ENCODE results near the gene SYTL4.

Gene SYTL4

DNA sequence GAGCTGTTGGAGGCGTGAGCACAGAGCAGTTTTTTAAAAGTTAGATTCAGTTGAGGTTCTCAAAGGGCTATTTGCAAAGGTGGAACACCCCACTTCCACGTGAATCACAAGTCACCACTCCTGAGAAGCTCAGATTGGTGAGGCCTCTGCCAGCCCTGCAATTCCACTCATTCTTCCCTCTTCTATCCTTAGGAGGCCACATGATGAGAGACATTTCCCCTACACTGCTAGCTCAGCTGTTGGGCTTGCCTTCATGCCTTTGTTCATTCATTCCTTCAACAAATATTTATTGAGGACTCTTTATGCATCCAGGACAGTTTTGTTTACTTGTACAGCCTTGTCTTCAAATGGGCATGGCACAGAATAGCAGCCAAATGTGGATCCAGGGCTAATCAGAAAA, 84.2 kb downstream of the SYTL4 start:
- no peak for DNase-seq (ENCODE audit: low read depth)

DNA sequence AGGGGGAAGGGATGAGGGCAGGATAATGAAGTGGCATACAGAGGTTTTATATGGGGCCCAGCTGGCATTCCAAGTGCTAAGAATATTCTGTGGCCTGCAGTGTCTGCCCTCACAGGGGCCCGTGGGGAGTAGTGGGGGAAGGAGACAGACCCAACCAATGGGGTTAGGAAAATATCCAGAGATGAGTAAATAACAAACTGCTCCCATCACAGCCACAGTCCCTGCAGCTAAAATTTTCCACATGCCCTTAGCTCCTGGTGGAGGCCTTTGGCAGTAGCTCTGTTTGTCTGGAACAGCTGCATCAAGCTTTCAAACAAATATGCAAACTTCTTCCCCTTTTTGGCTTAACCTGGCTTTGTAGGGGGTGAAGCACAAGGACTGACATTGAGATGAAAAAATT, 84.8 kb downstream of the SYTL4 start:
- no peak for DNase-seq (ENCODE audit: low read depth)

DNA sequence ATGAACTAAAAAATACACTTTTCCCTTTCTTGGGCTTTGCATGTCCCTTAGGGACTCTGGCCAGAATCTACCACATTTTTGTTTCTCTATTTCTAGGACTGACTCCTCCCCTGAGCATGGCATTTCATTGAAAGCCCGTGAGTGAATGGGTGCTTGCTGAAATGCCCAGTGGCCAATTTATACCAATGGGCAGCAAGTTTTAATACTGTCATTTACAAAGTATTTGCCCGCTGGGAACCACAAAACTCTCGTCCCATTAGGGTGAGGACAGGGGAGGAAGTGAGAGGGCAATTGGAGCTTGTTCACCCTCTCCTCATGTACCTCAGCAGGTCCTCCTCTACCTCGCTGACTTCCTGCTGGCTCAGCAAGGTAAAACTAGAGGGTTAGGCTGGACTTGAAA, 86.8 kb downstream of the SYTL4 start:
- no peak for DNase-seq (ENCODE audit: low read depth)

DNA sequence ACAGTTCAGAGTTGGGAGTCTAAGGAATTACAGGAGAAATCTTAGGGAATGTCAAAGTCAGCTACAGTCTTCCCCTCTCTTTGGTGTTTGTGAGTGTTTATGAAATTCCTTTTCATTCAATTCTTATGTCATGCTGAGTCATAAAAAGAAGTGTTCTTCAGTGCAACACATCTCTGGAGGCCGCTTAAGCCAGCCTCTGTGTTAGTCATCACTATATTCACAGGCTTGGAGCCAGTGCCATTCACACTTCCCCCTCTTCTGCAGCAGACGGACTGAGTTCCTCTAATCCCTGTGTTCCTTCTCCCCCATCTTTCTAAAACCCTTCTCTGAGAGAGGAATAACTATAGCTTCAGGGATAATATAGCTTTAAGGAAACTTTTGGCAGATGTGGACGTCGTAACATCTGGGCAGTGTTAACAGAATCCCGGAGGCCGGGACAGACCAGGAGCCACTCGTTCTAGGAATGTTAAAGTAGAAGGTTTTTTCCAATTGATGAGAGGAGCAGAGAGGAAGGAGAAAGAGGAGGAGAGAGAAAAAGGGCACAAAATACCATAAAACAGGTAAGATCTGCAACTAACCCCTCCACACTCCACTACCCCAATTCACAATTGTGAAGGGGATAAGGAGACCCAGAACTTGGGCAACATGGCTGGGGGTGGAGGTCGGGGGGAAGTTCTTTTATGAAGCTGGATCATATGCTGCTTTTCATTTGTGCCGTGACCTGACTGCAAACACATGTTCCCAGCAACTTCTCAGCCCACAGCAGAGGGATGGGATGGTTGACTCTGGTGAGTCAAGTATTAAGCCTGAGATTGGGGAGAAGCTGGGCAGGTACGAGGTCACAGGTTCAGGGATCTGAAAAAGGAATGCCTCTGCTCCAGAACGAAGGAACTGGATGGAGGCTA, 87.7 kb downstream of the SYTL4 start, which contains the start of gene SRPX2:
Gene SRPX2, plus strand, starts transcription at position 244 of the 905 bp plus-strand sequence. CDS start 2,124 bp downstream, outside the sequence.
- no peak for DNase-seq (ENCODE audit: low read depth)

DNA sequence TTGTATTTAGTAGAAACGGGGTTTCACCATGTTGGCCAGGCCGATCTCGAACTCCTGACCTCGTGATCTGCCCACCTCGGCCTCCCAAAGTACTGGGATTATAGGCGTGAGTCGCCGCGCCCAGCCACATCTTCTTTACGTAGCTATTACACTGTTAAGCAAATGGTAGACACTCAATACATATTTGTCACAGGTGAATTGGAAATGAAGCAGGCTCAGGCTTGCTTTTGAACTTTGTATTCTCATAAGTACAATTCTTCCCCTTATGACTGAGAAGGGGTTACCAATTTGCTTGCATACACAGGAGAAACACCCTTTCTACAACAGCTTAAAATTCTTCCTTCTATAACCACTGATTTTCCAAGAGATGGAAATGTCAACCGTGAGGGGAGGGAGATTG, 88.7 kb downstream of the SYTL4 start:
- no peak for DNase-seq (ENCODE audit: low read depth)

- DNase-seq (ENCODE audit: low read depth), result no peak
These were observed 89.6 kb downstream of the SYTL4 start for GRCh38 chrX:100642290-100642689.

DNA sequence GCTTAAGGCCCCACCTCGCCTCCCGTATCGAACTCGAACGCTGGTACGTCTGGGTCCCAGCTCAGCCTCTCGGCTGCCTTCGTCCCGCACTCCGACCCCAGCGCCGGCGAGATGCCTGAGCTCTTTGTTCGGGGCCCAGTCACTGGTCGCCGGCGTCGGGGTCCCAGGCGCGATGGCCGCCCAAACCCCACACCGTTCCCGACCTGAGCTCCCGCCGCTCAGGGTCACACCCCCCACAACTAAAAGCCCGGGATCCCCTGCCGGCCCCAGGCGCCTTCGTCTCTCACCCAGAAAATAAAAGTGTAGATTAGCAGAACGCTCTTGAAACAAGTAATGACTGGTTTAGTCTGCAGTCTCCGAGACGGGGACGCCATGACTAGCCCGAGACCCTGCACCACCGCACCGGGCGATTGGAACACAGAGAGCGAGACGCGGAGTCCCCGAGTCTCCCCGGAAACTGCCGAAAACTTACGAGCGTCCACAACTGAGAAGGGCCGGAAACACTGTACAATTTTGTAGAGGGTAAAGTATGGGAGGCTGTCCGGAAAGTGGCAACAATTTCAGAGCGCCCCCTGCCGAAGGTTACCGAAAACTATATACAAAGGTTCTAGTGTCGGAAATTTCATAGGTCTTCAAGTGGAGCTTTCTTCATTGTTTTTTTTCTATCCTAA, 95.5 kb downstream of the SYTL4 start, which contains the start of gene TSPAN6:
Gene TSPAN6, minus strand, starts transcription at position 486 of the 671 bp plus-strand sequence. Its CDS starts 112 bp downstream, at position 374.
- DNase-seq (ENCODE audit: low read depth), result peak; percentile 36

DNA sequence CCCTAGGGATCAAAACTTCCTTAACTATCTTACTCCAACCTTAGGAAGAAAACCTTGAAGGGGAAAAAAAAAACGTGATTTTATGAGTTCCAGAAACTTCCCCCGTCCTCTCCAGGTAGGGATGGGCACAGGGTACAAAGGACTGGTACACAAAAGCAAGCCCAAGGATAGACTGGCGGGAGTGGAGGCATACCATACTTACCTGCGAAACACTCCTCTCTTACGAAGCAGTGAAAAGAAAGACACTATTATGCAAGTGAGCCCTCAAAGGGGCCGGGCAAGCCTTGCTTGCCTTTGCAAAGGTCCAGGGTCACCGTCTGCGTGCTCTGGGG, 96.0 kb downstream of the SYTL4 start:
- no peak for DNase-seq (ENCODE audit: low read depth)

DNA sequence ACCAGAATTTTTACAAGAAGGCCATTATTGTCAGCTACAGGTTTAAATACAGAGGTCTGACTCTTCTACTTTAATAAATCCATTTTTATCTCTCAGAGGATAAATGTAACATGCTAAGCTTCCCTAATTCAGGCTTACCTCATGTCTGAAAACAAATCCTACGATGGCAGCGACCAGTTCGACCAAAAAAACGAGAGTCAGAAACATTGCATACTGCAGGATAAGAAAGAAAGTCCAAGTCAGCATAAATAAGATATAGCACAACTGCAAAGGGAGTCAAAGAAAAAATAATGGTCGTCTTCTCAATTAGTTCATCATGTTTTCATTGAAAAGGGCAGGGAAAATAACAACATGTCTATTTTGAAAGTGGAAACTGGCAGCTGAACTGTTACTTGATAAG, 96.9 kb downstream of the SYTL4 start:
- no peak for DNase-seq (ENCODE audit: low read depth)

GRCh38 chrX:100625985-100626491, 105.9 kb downstream of the SYTL4 start:
- DNase-seq (ENCODE audit: low read depth), result no peak
